ENCODE measurements around the gene SPSB3.

Gene SPSB3

DNA sequence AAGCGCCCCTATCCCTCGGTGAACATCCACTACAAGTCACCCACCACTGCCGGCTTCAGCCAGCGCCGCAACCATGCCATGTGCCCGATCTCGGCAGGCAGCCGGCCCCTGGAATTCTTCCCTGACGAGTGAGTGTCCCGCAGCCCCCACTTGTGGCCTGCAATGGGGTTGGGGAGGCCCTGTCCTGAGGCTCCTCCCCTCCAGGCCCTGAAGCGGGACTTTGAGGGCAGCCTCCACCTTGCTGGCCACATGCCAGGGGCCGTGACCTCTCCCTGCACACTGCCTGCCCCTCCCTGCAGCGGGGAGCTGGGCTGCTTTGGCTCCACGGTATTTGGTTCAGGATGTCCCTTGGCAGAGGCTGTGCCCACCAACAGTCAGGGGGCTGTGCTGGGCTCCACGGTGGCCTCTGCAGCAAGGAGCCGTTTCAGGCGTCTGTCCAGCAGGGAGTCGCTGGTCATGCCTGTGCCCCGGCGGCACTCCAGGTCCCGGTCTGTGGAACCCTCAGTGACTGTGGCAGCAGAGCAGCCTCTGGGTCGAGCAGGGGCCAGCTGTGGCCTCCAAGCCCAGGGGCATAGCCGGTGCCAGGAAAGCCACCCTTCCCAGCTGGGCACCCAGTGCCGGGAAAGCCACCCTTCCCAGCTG lies 19.4 kb downstream of the SPSB3 start:
- no peak overlapping the region for H3K4me3 ChIP-seq (ENCODE audit: low read length)
- TF ChIP-seq ZNF274 (IDR thresholded peaks at IDR 0.05; ENCODE audit: low read depth, low read length): no peak

- TF ChIP-seq ZNF274 (IDR thresholded peaks at IDR 0.05; ENCODE audit: low read depth, low read length): no peak
- no peak overlapping the region for H3K4me3 ChIP-seq (ENCODE audit: low read length)
Observed at GRCh38 chr16:1762196-1762878, 20.0 kb downstream of the SPSB3 start.

DNA sequence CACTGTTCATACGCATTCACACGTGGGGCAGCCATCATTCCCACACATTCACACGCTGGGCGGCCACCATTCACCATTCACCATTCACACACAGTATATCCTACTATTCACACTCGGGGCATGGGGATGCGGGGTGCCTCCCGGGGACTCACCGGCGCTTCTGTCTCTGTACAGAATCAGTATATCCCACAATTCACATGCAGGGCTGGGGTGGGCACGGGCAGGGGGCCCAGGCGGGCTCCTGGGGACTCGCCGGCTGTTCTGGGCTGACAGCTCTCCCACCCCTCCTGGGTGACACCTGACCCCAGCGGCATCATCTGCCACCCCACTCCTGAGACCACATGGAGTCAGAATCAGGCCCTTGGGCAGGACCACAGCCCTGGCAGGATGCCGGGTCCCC lies 20.6 kb downstream of the SPSB3 start:
- H3K4me3 ChIP-seq (ENCODE audit: low read length): no peak overlapping the region
- no peak for TF ChIP-seq ZNF274 (IDR thresholded peaks at IDR 0.05; ENCODE audit: low read depth, low read length)

DNA sequence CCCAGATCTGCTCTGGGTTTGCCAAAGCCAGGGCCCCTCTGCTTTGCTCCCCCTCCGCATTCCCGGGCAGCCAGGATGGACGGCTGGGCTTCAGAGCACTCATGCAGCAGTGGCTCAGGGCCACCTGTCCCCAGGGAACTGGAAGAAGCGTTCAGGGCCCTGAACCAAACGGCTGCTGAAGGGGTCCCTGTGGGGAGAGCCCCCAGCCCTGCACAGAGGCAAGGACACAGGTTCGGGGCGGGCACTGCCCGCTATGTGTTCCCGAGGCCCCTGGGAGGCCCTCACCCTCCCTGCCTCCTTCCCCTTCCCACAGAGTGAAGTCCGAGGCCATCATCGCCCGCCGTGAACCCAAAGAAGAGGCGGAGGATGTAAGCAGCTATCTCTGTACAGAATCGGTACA lies 21.5 kb downstream of the SPSB3 start:
- H3K4me3 ChIP-seq (ENCODE audit: low read length): no peak overlapping the region
- TF ChIP-seq ZNF274 (IDR thresholded peaks at IDR 0.05; ENCODE audit: low read depth, low read length): no peak

GRCh38 chr16:1759511-1759910 lies 22.9 kb downstream of the SPSB3 start:
- no peak overlapping the region for H3K4me3 ChIP-seq (ENCODE audit: low read length)
- no peak for TF ChIP-seq ZNF274 (IDR thresholded peaks at IDR 0.05; ENCODE audit: low read depth, low read length)

GRCh38 chr16:1758923-1759322 lies 23.4 kb downstream of the SPSB3 start:
- H3K4me3 ChIP-seq (ENCODE audit: low read length): no peak overlapping the region
- no peak for TF ChIP-seq ZNF274 (IDR thresholded peaks at IDR 0.05; ENCODE audit: low read depth, low read length)

- no peak overlapping the region for H3K4me3 ChIP-seq (ENCODE audit: low read length)
- TF ChIP-seq ZNF274 (IDR thresholded peaks at IDR 0.05; ENCODE audit: low read depth, low read length): no peak
Observed at GRCh38 chr16:1757714-1758461, 24.5 kb downstream of the SPSB3 start.

- TF ChIP-seq ZNF274 (IDR thresholded peaks at IDR 0.05; ENCODE audit: low read depth, low read length): no peak
- no peak overlapping the region for H3K4me3 ChIP-seq (ENCODE audit: low read length)
Observed at GRCh38 chr16:1754204-1754603, 28.2 kb downstream of the SPSB3 start.

DNA sequence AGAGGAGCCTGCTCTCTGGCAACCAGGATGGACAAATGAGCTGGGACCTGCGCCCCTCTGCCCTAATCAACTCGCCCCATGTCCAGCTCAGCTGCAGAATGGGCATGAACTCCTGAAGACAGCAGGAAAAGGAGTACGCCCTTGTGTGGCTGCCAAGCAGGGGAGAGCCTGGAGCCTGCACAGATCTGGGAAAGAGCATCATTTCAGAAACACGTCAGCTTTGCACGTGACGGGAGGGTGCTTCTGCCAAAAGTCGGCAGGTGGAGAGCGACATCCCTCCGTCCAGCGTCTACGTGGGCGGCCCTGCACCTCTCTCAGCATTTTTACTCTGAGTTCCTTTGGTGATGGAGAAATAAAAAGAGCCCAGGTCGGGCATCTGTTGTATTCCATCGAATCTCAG lies 29.5 kb downstream of the SPSB3 start:
- no peak for TF ChIP-seq ZNF274 (IDR thresholded peaks at IDR 0.05; ENCODE audit: low read depth, low read length)
- no peak overlapping the region for H3K4me3 ChIP-seq (ENCODE audit: low read length)

GRCh38 chr16:1751946-1752345 lies 30.4 kb downstream of the SPSB3 start:
- no peak overlapping the region for H3K4me3 ChIP-seq (ENCODE audit: low read length)
- no peak for TF ChIP-seq ZNF274 (IDR thresholded peaks at IDR 0.05; ENCODE audit: low read depth, low read length)

GRCh38 chr16:1749152-1750117 lies 32.9 kb downstream of the SPSB3 start:
- no peak overlapping the region for H3K4me3 ChIP-seq (ENCODE audit: low read length)
- no peak for TF ChIP-seq ZNF274 (IDR thresholded peaks at IDR 0.05; ENCODE audit: low read depth, low read length)

DNA sequence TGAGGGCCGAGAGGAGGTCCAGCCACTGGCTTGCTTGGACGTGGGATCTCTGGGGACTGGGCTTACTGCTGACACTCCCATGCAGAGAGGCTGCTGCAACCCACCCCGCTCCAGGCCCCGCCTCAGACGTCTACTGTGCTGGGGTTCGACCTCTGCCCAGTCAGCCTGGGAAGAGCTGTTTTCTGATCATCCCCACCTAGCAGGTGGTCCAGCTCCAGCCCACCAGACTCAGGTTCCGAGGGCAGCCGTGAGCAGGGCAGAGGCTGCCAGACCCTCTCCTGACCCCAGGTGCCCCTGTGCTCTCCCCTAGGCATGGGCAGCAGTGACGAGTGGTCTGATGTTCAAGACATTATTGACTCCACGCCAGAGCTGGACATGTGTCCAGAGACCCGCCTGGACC lies 34.4 kb downstream of the SPSB3 start:
- no peak for TF ChIP-seq ZNF274 (IDR thresholded peaks at IDR 0.05; ENCODE audit: low read depth, low read length)
- H3K4me3 ChIP-seq (ENCODE audit: low read length): no peak overlapping the region

DNA sequence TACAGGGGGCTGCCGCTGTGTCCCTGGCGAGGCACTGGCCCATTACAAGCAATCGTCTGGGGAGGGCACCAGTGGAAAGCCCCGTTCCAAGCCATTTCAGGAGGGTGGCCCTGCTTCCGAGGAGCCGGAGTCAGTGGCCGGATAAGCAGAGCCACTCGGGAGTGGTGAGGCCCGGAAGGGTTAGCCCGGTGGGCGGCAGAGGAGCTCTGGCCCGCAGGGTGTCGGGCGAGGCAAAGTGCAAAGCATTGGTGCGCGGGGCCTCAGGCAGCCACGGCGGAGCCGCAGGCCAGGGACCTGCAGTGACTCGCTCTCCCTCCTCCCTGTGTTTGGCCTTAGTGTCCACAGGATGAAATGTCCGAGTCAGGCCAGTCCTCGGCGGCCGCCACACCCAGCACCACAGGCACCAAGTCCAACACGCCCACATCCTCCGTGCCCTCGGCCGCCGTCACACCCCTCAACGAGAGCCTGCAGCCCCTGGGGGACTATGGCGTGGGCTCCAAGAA lies 35.6 kb downstream of the SPSB3 start:
- TF ChIP-seq ZNF274 (IDR thresholded peaks at IDR 0.05; ENCODE audit: low read depth, low read length): no peak
- no peak overlapping the region for H3K4me3 ChIP-seq (ENCODE audit: low read length)

Measured in GM08714 (cell line).